AG09309 (cell line): ENCODE measurements around the gene TNFAIP3.
A peak's percentile ranks its signal among the peaks of the same experiment; 100 is the strongest.
"Not testable (repeated sequence)": the region's sequence is repeated elsewhere in the genome, so short reads cannot be mapped to it uniquely, and the experiment has no call there.

Experiments used
- DNase-seq: peaks from one replicate; pipeline ENCODE4 v3.0.0-alpha.2; 2010; ENCODE audit warnings: low read depth
- H3K4me3 ChIP-seq: 2 replicates; pipeline ENCODE4 v1.5.1; 2011; ENCODE audit warnings: mild to moderate bottlenecking, low read depth, low read length, moderate library complexity; ENCODE audit not compliant: control insufficient read depth
- TF ChIP-seq, protein P1 (sequence below): IDR thresholded peaks from 2 replicates; pipeline ENCODE4 v1.5.1; 2011; ENCODE audit warnings: mild to moderate bottlenecking, low read depth, low read length, inconsistent platforms; ENCODE audit not compliant: insufficient read depth, control insufficient read depth; ENCODE audit errors: missing control alignments

The TNFAIP3 gene

GRCh38 chr6:137892271-137892708 lies 25.2 kb downstream of the TNFAIP3 start:
- H3K4me3 ChIP-seq, result no peak overlapping the region
- peak; percentile 73 for DNase-seq
- TF ChIP-seq, protein P1, sequence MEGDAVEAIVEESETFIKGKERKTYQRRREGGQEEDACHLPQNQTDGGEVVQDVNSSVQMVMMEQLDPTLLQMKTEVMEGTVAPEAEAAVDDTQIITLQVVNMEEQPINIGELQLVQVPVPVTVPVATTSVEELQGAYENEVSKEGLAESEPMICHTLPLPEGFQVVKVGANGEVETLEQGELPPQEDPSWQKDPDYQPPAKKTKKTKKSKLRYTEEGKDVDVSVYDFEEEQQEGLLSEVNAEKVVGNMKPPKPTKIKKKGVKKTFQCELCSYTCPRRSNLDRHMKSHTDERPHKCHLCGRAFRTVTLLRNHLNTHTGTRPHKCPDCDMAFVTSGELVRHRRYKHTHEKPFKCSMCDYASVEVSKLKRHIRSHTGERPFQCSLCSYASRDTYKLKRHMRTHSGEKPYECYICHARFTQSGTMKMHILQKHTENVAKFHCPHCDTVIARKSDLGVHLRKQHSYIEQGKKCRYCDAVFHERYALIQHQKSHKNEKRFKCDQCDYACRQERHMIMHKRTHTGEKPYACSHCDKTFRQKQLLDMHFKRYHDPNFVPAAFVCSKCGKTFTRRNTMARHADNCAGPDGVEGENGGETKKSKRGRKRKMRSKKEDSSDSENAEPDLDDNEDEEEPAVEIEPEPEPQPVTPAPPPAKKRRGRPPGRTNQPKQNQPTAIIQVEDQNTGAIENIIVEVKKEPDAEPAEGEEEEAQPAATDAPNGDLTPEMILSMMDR, result no peak

DNA sequence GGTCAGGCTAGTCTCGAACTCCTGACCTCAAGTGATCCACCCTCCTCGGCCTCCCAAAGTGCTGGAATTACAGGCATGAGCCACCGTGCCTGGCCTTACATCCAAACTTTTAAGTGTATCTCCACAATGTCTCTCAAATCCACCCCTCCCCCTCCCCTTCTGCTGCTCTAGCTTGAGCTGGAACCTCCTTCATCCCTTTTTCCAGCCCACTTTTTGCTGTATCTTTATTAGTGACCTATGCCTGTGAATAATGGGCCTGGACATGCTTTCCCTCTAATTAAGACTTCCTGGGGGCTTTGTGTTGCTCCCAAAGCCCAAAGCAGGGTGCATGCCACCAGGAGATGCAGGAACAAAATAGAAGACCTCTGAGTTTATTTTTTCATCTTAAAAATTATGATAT lies 26.1 kb downstream of the TNFAIP3 start:
- H3K4me3 ChIP-seq, result no peak overlapping the region
- DNase-seq, result no peak
- TF ChIP-seq, protein P1, result no peak

GRCh38 chr6:137893726-137894125 lies 26.7 kb downstream of the TNFAIP3 start:
- no peak for DNase-seq
- TF ChIP-seq, protein P1, result no peak
- H3K4me3 ChIP-seq, result no peak overlapping the region

GRCh38 chr6:137894378-137894777 lies 27.3 kb downstream of the TNFAIP3 start:
- DNase-seq, H3K4me3 ChIP-seq: not testable (repeated sequence)

GRCh38 chr6:137894779-137895385 lies 27.8 kb downstream of the TNFAIP3 start:
- TF ChIP-seq, protein P1, result no peak
- peak; percentile 69 for DNase-seq
- no peak overlapping the region for H3K4me3 ChIP-seq

GRCh38 chr6:137896647-137897046 lies 29.6 kb downstream of the TNFAIP3 start:
- no peak for DNase-seq

DNA sequence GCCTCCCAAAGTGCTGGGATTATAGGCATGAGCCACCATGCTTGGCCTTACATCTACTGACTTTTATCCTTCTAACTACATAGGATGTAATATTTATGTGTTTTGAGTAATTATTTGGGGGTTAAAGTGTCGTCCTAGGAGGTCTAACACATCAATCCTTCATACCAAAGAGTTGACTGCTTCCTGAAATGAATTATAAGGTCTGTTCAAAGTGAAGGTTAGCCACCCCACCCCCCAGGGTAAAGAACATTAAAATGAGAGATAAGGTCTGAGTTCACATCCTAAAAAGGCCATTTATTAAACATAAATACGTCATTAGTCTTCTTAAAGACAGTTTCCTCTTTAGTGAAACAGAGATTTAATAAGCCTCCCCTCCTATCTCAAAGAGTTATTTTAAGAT lies 33.8 kb downstream of the TNFAIP3 start:
- TF ChIP-seq, protein P1, result no peak
- no peak overlapping the region for H3K4me3 ChIP-seq
- DNase-seq, result no peak

More at GRCh38 chr6:137896647-137897046, 29.6 kb downstream of the TNFAIP3 start:
- H3K4me3 ChIP-seq, result no peak overlapping the region
- TF ChIP-seq, protein P1, result no peak
